Body of pancreas (tissue), 4 donors: ENCODE measurements around the gene NUP210L.
"Not testable (repeated sequence)": the region's sequence is repeated elsewhere in the genome, so short reads cannot be mapped to it uniquely, and the experiment has no call there.

Experiments
- POLR2A ChIP-seq, 3 donors: fragments of 450-650 bp; IDR thresholded peaks; one replicate each; pipeline ENCODE4 v1.6.1; 2016; ENCODE audit warnings: antibody characterized with exemption in 3 of 3, mild to moderate bottlenecking in 2 of 3
- TF ChIP-seq, protein P1 (sequence below), 7 experiments: fragments of 450-650 bp in 4 of 7; fragments of 200-600 bp in 3 of 7; sonication (generic) in 3 of 7; IDR thresholded peaks; one replicate each; pipeline ENCODE4 v1.5.1; 2016 to 2019; ENCODE audit warnings: antibody characterized with exemption in 7 of 7

- TF ChIP-seq, protein P1, sequence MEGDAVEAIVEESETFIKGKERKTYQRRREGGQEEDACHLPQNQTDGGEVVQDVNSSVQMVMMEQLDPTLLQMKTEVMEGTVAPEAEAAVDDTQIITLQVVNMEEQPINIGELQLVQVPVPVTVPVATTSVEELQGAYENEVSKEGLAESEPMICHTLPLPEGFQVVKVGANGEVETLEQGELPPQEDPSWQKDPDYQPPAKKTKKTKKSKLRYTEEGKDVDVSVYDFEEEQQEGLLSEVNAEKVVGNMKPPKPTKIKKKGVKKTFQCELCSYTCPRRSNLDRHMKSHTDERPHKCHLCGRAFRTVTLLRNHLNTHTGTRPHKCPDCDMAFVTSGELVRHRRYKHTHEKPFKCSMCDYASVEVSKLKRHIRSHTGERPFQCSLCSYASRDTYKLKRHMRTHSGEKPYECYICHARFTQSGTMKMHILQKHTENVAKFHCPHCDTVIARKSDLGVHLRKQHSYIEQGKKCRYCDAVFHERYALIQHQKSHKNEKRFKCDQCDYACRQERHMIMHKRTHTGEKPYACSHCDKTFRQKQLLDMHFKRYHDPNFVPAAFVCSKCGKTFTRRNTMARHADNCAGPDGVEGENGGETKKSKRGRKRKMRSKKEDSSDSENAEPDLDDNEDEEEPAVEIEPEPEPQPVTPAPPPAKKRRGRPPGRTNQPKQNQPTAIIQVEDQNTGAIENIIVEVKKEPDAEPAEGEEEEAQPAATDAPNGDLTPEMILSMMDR (IDR thresholded peaks at IDR 0.05): not testable (repeated sequence)
- not testable (repeated sequence) for TF ChIP-seq POLR2A (IDR thresholded peaks at IDR 0.05)
Observed at GRCh38 chr1:154123205-154123604, 31.7 kb downstream of the NUP210L start.
